Astrocyte of the cerebellum (primary cell): Measurements from ENCODE around the gene LBH.

Experiments used
- DNase-seq: peaks from one replicate; pipeline ENCODE4 v3.0.0-alpha.2; 2011; ENCODE audit warnings: low read depth
- H3K4me3 ChIP-seq: 2 replicates; pipeline ENCODE4 v1.5.1; 2011; ENCODE audit warnings: mild to moderate bottlenecking, low read depth, low read length, moderate library complexity
- CTCF ChIP-seq: IDR thresholded peaks from 2 replicates; pipeline ENCODE4 v1.5.1; 2012; ENCODE audit warnings: low read length, low read depth, moderate library complexity, mild to moderate bottlenecking; ENCODE audit errors: missing control alignments
- in situ Hi-C: cut with HindIII; loops from 2 replicates; pipeline ENCODE4 v1.10.0; 2017; ENCODE audit warnings: low sequenced_read_pairs

LBH gene

GRCh38 chr2:30278419-30278818 is 47.1 kb downstream of the LBH start:
- no peak for TF ChIP-seq CTCF
- no peak overlapping the region for H3K4me3 ChIP-seq
- in situ Hi-C loops, result no loop called here
- DNase-seq, result no peak

DNA sequence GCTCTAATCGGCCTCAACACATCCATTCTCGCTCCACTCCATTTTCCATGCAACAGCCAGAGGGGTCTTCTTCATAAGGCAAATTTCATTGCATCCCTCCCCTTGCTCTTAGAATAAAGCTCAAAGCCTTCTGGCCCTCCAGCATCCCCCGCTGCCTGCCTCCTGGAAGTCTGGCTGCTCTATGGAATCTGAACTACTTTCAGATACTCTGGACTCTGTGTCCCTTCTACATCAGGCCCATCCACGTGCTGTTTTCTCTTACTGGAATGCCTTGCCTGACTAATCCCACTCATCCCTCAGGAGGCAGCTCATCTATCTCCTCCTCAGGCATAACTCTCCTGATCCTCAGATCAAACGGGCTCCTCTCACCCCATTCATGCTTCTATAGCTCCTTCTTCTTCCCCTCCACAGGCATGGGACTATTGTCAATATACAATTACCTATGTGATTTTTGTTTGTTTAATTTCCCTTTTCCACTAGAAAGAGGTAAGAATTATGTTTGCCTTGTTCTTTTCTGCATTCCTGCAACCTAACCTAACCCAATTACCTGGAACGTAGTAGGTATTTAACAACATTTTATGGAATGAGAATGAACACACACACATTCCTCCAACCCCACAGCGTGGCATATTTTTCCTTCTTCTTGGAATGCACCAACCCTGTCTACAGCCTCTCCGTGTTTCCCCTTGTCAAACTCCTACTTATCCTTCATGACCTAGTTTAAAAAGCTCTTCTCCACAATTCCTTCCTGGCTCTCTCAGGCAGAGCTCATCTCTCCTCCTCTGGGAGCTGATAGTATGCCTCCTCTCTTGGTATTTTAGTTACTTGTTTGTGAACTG is 49.5 kb downstream of the LBH start:
- no peak for TF ChIP-seq CTCF
- no peak for DNase-seq
- in situ Hi-C loops, result no loop called here
- no peak overlapping the region for H3K4me3 ChIP-seq

GRCh38 chr2:30282081-30282480 is 50.7 kb downstream of the LBH start:
- DNase-seq, result no peak
- TF ChIP-seq CTCF, result no peak
- no peak overlapping the region for H3K4me3 ChIP-seq
- in situ Hi-C loops, result no loop called here

DNA sequence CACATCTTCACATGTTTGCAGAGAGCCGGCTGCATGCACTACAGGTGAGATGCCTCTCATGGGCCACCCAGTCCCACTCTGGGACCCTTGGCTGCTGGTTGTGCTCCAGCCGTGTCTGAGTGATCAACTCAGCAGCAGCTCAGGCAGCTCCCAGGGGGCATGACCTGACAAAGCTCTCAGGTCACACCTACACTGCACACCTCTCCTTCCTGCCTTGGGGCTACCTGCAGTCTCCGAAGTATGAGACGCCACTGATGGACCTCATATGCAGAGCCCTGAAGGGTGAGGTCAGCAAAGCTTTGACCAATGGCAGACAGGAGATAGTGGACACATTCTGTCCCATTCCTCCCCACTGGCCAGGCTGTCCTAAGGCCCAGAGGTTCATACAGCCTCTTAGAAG is 51.4 kb downstream of the LBH start:
- in situ Hi-C loops, result no loop called here
- no peak for TF ChIP-seq CTCF
- H3K4me3 ChIP-seq, result no peak overlapping the region
- no peak for DNase-seq

- in situ Hi-C loops, result no loop called here
- no peak for TF ChIP-seq CTCF
- no peak overlapping the region for H3K4me3 ChIP-seq
- no peak for DNase-seq
Measured at GRCh38 chr2:30283931-30284565, 52.7 kb downstream of the LBH start.

DNA sequence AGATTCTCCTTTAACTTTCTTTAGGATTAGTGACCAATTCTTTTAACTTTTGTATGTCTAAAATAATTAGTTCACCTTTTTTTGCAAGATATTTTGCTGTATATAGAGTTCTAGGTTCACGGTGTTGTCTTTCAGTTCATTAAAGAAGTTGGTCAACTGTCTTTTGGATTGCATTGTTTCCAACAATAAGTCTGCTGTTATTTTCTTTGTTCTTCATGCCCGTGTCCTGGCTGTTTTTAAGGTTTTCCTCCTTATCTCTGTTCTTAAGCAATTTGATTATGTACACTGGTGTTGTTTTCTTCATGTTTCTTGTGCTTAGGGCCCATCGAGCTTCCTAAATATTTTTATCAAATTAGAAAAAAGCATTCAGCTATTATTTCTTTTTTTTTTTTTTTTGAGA is 54.4 kb downstream of the LBH start:
- DNase-seq, result no peak
- H3K4me3 ChIP-seq, result no peak overlapping the region
- TF ChIP-seq CTCF, result no peak
- in situ Hi-C loops, result no loop called here
